MM.1S (cell line): Measurements from ENCODE around the gene PKD2L1.

Experiments used
- DNase-seq: peaks from one replicate; pipeline ENCODE4 v3.0.0-alpha.2; 2015
- H2AFZ ChIP-seq: fragments of 300-600 bp; sonication (generic); 2 replicates; pipeline ENCODE4 v1.6.0; 2016; ENCODE audit warnings: antibody characterized with exemption, low read length
- H3F3A ChIP-seq: fragments of 300-600 bp; sonication (generic); 2 replicates; pipeline ENCODE4 v1.6.1; 2016; ENCODE audit warnings: mild to moderate bottlenecking, antibody characterized with exemption, low read length, moderate library complexity, mixed read lengths; ENCODE audit not compliant: insufficient read depth
- H3K27ac ChIP-seq: fragments of 300-600 bp; sonication (generic); 2 replicates; pipeline ENCODE4 v1.5.1; 2016; ENCODE audit warnings: mild to moderate bottlenecking, low read length
- H3K27me3 ChIP-seq: fragments of 300-600 bp; sonication (generic); replicated peaks from 2 replicates; pipeline ENCODE4 v1.6.0; 2016; ENCODE audit warnings: low read length; ENCODE audit not compliant: insufficient read depth
- H3K36me3 ChIP-seq: fragments of 300-600 bp; sonication (generic); replicated peaks from 2 replicates; pipeline ENCODE4 v1.6.1; 2016; ENCODE audit warnings: mild to moderate bottlenecking, low read length, mixed read lengths; ENCODE audit not compliant: insufficient read depth
- H3K4me1 ChIP-seq: fragments of 300-600 bp; sonication (generic); 2 replicates; pipeline ENCODE4 v1.6.1; 2016; ENCODE audit warnings: low read length, mixed read lengths
- H3K4me2 ChIP-seq: fragments of 300-600 bp; sonication (generic); 2 replicates; pipeline ENCODE4 v1.6.0; 2016; ENCODE audit warnings: low read depth, low read length
- H3K4me3 ChIP-seq: fragments of 300-600 bp; sonication (generic); 2 replicates; pipeline ENCODE4 v1.5.1; 2016; ENCODE audit warnings: low read length, mixed read lengths
- H3K79me2 ChIP-seq: fragments of 300-600 bp; sonication (generic); 2 replicates; pipeline ENCODE4 v1.6.1; 2016; ENCODE audit warnings: mixed run types, low read length, mixed read lengths
- H3K9ac ChIP-seq: fragments of 300-600 bp; sonication (generic); 2 replicates; pipeline ENCODE4 v1.6.1; 2016; ENCODE audit warnings: low read length, mixed read lengths
- H3K9me2 ChIP-seq: fragments of 300-600 bp; sonication (generic); replicated peaks from 2 replicates; pipeline ENCODE4 v1.6.1; 2016; ENCODE audit warnings: mild to moderate bottlenecking, low read length, mixed read lengths; ENCODE audit not compliant: insufficient read depth
- H3K9me3 ChIP-seq: fragments of 300-600 bp; sonication (generic); replicated peaks from 2 replicates; pipeline ENCODE4 v1.6.1; 2016; ENCODE audit warnings: mild to moderate bottlenecking, low read length, mixed read lengths; ENCODE audit not compliant: insufficient read depth
- H4K20me1 ChIP-seq: fragments of 300-600 bp; sonication (generic); 2 replicates; pipeline ENCODE4 v1.6.1; 2016; ENCODE audit warnings: mild to moderate bottlenecking, low read length, moderate library complexity, mixed read lengths; ENCODE audit not compliant: insufficient read depth
- EZH2 ChIP-seq: fragments of 300-600 bp; sonication (generic); optimal IDR thresholded peaks from 2 replicates; pipeline ENCODE3; 2017; ENCODE audit warnings: low read depth, mild to moderate bottlenecking, antibody characterized with exemption, low read length, mixed read lengths
- EZH2phosphoT487 ChIP-seq: fragments of 300-600 bp; sonication (generic); IDR thresholded peaks from 2 replicates; pipeline ENCODE4 v1.6.1; 2018; ENCODE audit warnings: antibody characterized with exemption, low read length
- TF ChIP-seq, protein P1 (sequence below): fragments of 300-600 bp; sonication (generic); IDR thresholded peaks from 2 replicates; pipeline ENCODE4 v1.5.1; 2016; ENCODE audit warnings: antibody characterized with exemption, low read length, mixed read lengths

The PKD2L1 gene

DNA sequence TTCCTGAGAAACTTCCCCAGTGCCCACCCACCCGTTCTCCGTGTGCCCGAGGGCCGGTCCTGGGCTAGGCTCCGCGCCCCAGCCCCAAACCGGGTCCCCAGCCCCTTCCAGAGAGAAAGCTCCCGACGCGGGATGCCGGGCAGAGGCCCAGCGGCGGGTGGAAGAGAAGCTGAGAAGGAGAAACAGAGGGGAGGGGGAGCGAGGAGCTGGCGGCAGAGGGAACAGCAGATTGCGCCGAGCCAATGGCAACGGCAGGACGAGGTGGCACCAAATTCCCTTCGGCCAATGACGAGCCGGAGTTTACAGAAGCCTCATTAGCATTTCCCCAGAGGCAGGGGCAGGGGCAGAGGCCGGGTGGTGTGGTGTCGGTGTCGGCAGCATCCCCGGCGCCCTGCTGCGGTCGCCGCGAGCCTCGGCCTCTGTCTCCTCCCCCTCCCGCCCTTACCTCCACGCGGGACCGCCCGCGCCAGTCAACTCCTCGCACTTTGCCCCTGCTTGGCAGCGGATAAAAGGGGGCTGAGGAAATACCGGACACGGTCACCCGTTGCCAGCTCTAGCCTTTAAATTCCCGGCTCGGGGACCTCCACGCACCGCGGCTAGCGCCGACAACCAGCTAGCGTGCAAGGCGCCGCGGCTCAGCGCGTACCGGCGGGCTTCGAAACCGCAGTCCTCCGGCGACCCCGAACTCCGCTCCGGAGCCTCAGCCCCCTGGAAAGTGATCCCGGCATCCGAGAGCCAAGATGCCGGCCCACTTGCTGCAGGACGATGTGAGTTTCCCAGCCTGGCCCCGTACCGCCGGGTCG lies 16.9 kb upstream of the PKD2L1 start, which contains the start of gene SCD:
Gene SCD, plus strand, starts transcription at position 469 of the 803 bp plus-strand sequence. Its CDS starts 272 bp downstream, at position 741.
- Histone ChIP-seq H3F3A (no peaks in the 10 kb centered on the region), H3K9me3 (no peaks in the 10 kb centered on the region), H4K20me1 (peaks cover 18% of the 10 kb centered on the region; the same call in 1 of the 2 replicates), H3K27me3 (no peaks in the 10 kb centered on the region), H3K9me2 (no peaks in the 10 kb centered on the region), H3K4me1 (peaks cover 19% of the 10 kb centered on the region), H3K79me2 (peaks cover 51% of the 10 kb centered on the region), H3K4me3 (peak within 1 kb of the TSS; percentile 99), H3K27ac (peak within 1 kb of the TSS; percentile 20; the same call in 1 of the 2 replicates), H3K36me3 (peaks cover 21% of the 10 kb centered on the region), H2AFZ (peak within 1 kb of the TSS; percentile 47), H3K9ac (peak within 1 kb of the TSS; percentile 83), H3K4me2 (peak within 1 kb of the TSS; percentile 73)
- peak; percentile 96 for DNase-seq
- TF ChIP-seq EZH2 (no peak), EZH2phosphoT487 (no peak)
- TF ChIP-seq, protein P1, sequence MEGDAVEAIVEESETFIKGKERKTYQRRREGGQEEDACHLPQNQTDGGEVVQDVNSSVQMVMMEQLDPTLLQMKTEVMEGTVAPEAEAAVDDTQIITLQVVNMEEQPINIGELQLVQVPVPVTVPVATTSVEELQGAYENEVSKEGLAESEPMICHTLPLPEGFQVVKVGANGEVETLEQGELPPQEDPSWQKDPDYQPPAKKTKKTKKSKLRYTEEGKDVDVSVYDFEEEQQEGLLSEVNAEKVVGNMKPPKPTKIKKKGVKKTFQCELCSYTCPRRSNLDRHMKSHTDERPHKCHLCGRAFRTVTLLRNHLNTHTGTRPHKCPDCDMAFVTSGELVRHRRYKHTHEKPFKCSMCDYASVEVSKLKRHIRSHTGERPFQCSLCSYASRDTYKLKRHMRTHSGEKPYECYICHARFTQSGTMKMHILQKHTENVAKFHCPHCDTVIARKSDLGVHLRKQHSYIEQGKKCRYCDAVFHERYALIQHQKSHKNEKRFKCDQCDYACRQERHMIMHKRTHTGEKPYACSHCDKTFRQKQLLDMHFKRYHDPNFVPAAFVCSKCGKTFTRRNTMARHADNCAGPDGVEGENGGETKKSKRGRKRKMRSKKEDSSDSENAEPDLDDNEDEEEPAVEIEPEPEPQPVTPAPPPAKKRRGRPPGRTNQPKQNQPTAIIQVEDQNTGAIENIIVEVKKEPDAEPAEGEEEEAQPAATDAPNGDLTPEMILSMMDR: no peak

DNA sequence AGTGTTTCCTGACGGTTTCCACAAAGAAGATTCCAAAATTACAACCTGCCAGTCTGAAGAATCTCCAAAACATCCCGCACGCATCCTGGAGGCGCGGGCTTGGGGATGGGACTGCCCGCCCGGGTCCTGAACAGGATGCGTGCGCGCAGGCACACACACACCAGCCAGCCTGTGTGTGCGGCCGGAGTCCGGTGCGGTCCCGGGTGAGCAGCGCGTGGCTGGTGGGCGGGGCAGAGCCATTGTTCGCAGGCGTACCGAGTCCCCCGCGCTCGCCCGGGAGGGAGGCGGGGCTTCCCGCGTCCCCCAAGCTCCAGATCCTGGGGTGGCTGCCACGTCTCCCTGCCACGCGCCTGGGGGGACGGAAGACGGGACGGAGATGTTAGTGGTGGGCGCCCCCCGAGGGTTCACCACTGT lies 16.3 kb upstream of the PKD2L1 start:
- Histone ChIP-seq H3K9ac (peak overlapping the region; percentile 58; the same call in 1 of the 2 replicates), H4K20me1 (peaks cover 18% of the 10 kb centered on the region; the same call in 1 of the 2 replicates), H3K9me2 (no peaks in the 10 kb centered on the region), H3K36me3 (peaks cover 17% of the 10 kb centered on the region), H3K4me2 (peak overlapping the region; percentile 68), H3F3A (no peaks in the 10 kb centered on the region), H3K4me3 (peak overlapping the region; percentile 99), H3K9me3 (no peaks in the 10 kb centered on the region), H3K27me3 (no peaks in the 10 kb centered on the region), H3K79me2 (peaks cover 44% of the 10 kb centered on the region), H3K4me1 (peaks cover 19% of the 10 kb centered on the region), H3K27ac (peak overlapping the region; percentile 20; the same call in 1 of the 2 replicates), H2AFZ (peak overlapping the region; percentile 37)
- TF ChIP-seq, protein P1: no peak
- TF ChIP-seq EZH2: no peak
- no peak for TF ChIP-seq EZH2phosphoT487
- peak; percentile 65 for DNase-seq

DNA sequence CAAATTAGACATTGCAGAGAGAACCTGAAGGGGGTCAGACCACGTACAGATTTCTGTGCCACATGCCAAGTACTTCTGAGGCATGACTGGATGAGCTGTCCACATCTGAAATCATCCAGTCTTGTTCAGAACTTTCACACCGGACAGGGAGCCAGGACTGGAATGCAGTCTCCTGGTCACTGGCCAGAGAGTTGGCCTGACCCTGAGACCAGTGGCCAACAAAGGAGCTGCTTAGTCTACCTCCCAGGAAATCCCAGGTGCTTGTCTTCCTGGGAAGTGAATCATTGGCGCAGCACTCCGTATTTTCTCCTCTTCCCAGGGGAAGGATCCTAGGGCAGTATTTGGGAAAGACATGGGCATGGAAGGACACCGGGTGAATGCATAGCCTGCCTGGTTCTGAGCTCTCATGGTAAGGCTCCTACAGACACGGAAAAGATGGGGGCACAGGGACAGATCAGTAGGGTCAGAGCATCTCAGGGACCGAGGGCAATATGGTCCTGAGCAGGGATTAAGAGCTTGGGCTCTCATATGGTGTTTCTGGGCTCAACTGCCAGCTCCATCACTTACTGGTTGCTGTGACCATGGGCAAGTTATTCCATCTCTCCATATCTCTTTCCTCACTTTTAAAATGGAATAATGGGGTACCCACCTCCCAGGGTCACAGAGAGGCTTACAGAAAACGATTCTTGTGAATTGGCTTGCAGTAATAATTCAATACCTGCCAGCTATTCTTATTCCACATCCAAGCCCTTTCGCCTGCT lies 15.7 kb upstream of the PKD2L1 start:
- Histone ChIP-seq H4K20me1 (peaks cover 17% of the 10 kb centered on the region; the same call in 1 of the 2 replicates), H3K79me2 (peaks cover 38% of the 10 kb centered on the region), H3K9me2 (no peaks in the 10 kb centered on the region), H3K27ac (no peak overlapping the region), H3K4me1 (peaks cover 23% of the 10 kb centered on the region), H2AFZ (peak overlapping the region; percentile 37), H3K27me3 (no peaks in the 10 kb centered on the region), H3F3A (no peaks in the 10 kb centered on the region), H3K9ac (peak overlapping the region; percentile 58; the same call in 1 of the 2 replicates), H3K4me3 (peak overlapping the region; percentile 99), H3K4me2 (peak overlapping the region; percentile 68), H3K36me3 (peaks cover 13% of the 10 kb centered on the region), H3K9me3 (no peaks in the 10 kb centered on the region)
- DNase-seq: no peak
- no peak for TF ChIP-seq EZH2
- no peak for TF ChIP-seq EZH2phosphoT487
- TF ChIP-seq, protein P1: no peak
